Activated T-cell treated with anti-CD3 and anti-CD28 coated beads, Interleukin-2, amount 50 U/mL, for 4 hours (primary cell): ENCODE data around the gene CDH20. TPM values are rescaled to one million over a fixed set of nuclear protein-coding genes. Genes with fewer than 3 reads are reported as not detected.
"Not testable (repeated sequence)": the region's sequence is repeated elsewhere in the genome, so short reads cannot be mapped to it uniquely, and the experiment has no call there.

Experiments
- ATAC-seq, 2 donors: fragments of 200-7000 bp; cut with Tn5 transposase; one replicate each; pipeline ENCODE4 v1.10.0; 2021
- DNase-seq: peaks from one replicate; pipeline ENCODE4 v3.0.0-alpha.2; 2020
- H3K27me3 Mint-ChIP-seq: one replicate; pipeline ENCODE4 v1.8.0; 2021; ENCODE audit warnings: low read depth, mixed read lengths
- H3K36me3 Mint-ChIP-seq: one replicate; pipeline ENCODE4 v1.8.0; 2022; ENCODE audit warnings: mixed read lengths; ENCODE audit not compliant: insufficient read depth
- H3K4me1 Mint-ChIP-seq: one replicate; pipeline ENCODE4 v1.8.0; 2021; ENCODE audit warnings: low read depth, mixed read lengths
- H3K4me3 Mint-ChIP-seq: one replicate; pipeline ENCODE4 v1.8.0; 2021; ENCODE audit warnings: mild to moderate bottlenecking, moderate library complexity, mixed read lengths
- H3K9me3 Mint-ChIP-seq: one replicate; pipeline ENCODE4 v1.8.0; 2021; ENCODE audit warnings: mixed read lengths
- total RNA-seq, 3 donors: library from RNA; stranded (reverse); gene quantifications; one replicate each; pipeline ENCODE4 v1.2.1, GENCODE V29; 2021

Gene CDH20
- total RNA-seq, 3 donors from 2014 or later = 0.11 to 0.15 TPM; not detected in 1

DNA sequence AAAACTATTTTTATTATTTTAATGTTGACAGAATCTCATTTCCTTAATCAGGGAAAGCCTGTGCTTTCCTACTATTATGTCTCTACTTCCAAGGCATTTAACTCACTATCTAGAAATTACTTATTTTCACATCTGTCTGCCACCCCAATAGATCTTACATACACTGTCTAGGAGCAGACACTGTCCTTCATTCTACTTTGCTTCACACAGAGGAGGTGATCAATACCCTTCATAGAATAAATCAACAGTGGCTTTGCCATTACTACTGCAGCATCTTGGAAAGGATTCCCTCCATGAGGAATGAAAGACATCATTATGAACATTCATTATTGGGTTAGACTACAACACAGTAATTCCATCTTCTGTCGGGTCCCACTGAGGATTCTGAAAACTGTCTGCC is 31.7 kb downstream of the CDH20 start:
- Mint-ChIP-seq H3K9me3 (no peaks in the 10 kb centered on the region), H3K27me3 (no peaks in the 10 kb centered on the region), H3K4me3 (no peak overlapping the region), H3K4me1 (no peaks in the 10 kb centered on the region), H3K36me3 (no peaks in the 10 kb centered on the region)
- no peak for ATAC-seq
- DNase-seq = no peak

DNA sequence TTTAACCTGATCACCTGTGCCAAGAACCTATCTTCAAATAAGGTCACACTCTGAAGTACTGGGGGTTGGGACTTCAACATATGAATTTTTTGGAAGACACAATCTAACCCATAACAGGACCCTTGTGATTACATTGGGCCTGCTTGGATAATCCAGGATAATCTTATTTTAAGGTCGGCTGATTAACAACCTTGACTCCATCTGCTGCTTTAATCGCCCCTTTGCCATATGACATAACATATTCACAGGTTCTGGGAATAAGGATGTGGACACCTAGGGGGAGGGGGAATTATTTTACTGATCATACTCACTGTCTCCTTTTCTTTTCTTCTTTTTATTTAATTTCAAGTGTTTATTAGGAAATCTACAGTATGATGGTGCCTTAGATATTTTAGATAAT is 34.8 kb downstream of the CDH20 start:
- no peak for DNase-seq
- no peaks in the 10 kb centered on the region for H3K27me3 Mint-ChIP-seq
- H3K9me3 Mint-ChIP-seq = no peaks in the 10 kb centered on the region
- H3K36me3 Mint-ChIP-seq = no peaks in the 10 kb centered on the region
- H3K4me3 Mint-ChIP-seq = no peak overlapping the region
- ATAC-seq = no peak
- no peaks in the 10 kb centered on the region for H3K4me1 Mint-ChIP-seq

- not testable (repeated sequence) for H3K4me3 Mint-ChIP-seq, H3K27me3 Mint-ChIP-seq, ATAC-seq, H3K36me3 Mint-ChIP-seq, DNase-seq, H3K4me1 Mint-ChIP-seq, H3K9me3 Mint-ChIP-seq
Observed at GRCh38 chr18:61369671-61370070, 36.4 kb downstream of the CDH20 start.

- ATAC-seq (no peak), DNase-seq (no peak)
- Mint-ChIP-seq H3K36me3 (no peaks in the 10 kb centered on the region), H3K27me3 (no peaks in the 10 kb centered on the region), H3K4me1 (no peaks in the 10 kb centered on the region), H3K9me3 (peaks cover 5% of the 10 kb centered on the region), H3K4me3 (no peak overlapping the region)
Observed at GRCh38 chr18:61371111-61371510, 37.9 kb downstream of the CDH20 start.

GRCh38 chr18:61379827-61380226 is 46.6 kb downstream of the CDH20 start:
- no peaks in the 10 kb centered on the region for H3K4me1 Mint-ChIP-seq
- H3K36me3 Mint-ChIP-seq = no peaks in the 10 kb centered on the region
- no peak overlapping the region for H3K4me3 Mint-ChIP-seq
- H3K9me3 Mint-ChIP-seq = peaks cover 5% of the 10 kb centered on the region
- no peaks in the 10 kb centered on the region for H3K27me3 Mint-ChIP-seq
- no peak for DNase-seq
- ATAC-seq = no peak

DNA sequence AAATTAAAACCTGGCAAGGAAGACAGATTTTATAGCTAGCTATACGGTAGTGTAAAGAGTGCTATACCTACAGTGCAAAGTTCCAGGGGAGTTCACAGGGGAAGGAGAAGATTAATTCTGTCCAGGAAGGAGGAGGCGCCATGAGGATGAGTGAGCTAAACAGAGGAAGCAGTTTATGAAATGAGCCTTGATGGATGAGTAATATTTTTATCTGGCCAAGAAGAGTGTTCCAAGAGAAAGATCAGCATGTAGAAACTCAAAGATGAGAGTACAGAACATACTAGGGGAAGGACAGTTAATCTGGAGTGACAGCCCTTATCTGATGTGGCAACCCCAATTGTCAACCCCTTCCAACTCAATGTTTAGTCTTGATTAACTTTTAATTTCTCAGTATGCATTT is 54.8 kb downstream of the CDH20 start:
- no peaks in the 10 kb centered on the region for H3K27me3 Mint-ChIP-seq
- H3K4me1 Mint-ChIP-seq = no peaks in the 10 kb centered on the region
- H3K9me3 Mint-ChIP-seq = no peaks in the 10 kb centered on the region
- no peaks in the 10 kb centered on the region for H3K36me3 Mint-ChIP-seq
- DNase-seq (no peak), ATAC-seq (no peak)
- H3K4me3 Mint-ChIP-seq = no peak overlapping the region

- no peaks in the 10 kb centered on the region for H3K36me3 Mint-ChIP-seq
- H3K27me3 Mint-ChIP-seq = no peaks in the 10 kb centered on the region
- H3K9me3 Mint-ChIP-seq = no peaks in the 10 kb centered on the region
- no peaks in the 10 kb centered on the region for H3K4me1 Mint-ChIP-seq
- ATAC-seq (no peak), DNase-seq (no peak)
- H3K4me3 Mint-ChIP-seq = no peak overlapping the region
Observed at GRCh38 chr18:61394983-61395382, 61.8 kb downstream of the CDH20 start.

- no peaks in the 10 kb centered on the region for H3K9me3 Mint-ChIP-seq
- DNase-seq = no peak
- no peak for ATAC-seq
- no peaks in the 10 kb centered on the region for H3K27me3 Mint-ChIP-seq
- H3K36me3 Mint-ChIP-seq = no peaks in the 10 kb centered on the region
- no peaks in the 10 kb centered on the region for H3K4me1 Mint-ChIP-seq
- H3K4me3 Mint-ChIP-seq = no peak overlapping the region
Observed at GRCh38 chr18:61397222-61397621, 64.0 kb downstream of the CDH20 start.

DNA sequence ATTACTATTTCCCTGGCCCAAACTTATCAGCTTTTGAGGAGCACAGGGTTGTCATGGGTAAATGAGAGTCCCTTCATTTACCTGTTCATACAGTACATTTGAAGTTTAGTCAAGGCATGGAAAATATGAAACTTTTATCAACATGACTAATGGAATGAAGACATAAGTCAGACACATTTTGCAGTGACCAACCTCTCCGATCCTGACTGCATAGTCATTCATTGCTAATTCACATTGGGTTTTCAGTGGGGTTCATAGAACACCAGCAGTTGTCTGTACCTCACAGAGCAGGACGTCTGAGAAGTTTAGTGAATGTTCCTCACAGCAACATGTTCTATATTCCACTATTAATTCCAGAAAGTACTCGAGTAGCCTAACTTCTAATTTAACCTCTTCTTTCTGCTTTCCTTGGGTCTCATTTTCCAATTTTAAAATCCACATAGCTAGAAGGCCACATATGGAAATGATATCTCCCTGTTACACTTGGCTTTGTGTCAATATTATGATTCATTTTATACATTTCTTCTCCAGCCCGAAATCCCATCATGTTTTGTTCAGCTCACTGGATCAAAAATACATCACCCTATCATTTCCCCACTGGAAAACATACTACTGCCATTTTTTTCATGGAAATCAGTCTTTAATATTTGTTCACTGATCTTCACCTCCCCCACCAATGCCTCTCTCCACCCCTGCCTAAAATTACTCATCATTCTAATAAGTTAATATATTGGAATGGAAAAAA is 65.9 kb downstream of the CDH20 start:
- no peaks in the 10 kb centered on the region for H3K36me3 Mint-ChIP-seq

DNA sequence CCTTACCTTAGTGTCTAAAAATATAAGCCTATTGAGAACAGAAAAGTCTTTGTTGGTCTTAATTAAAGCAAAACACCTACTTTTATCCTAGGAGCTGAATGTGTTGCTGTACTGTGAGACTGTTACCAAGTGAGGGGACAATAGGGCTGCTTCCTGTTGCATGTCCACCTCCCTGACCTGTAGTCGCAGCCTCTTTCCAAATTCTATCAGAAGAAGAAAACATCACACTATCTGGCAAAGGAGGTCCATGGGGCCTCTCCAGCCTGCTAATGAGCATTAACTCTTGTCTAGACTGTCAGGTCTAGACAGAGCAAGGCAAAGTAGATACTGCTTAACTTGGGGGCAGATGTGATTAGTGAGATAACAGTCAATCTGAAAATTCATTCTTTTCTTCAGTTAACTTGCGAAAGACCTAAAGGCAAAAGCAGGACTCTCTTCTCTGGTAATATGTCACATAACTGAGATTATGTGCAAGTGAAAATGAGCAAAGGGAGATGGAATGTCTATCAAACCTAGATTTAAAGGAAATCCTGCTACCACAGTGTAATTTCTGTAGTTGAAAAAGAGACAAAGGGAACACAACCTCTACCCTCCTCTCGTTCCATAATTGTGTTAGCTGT is 66.9 kb downstream of the CDH20 start:
- Mint-ChIP-seq H3K36me3 (no peaks in the 10 kb centered on the region), H3K9me3 (no peaks in the 10 kb centered on the region), H3K27me3 (no peaks in the 10 kb centered on the region), H3K4me3 (no peak overlapping the region), H3K4me1 (no peaks in the 10 kb centered on the region)
- ATAC-seq (no peak), DNase-seq (no peak)

More for the DNA sequence above, 65.9 kb downstream of the CDH20 start:
- ATAC-seq (no peak), DNase-seq (no peak)
- H3K4me3 Mint-ChIP-seq = no peak overlapping the region
- H3K9me3 Mint-ChIP-seq = no peaks in the 10 kb centered on the region
- no peaks in the 10 kb centered on the region for H3K4me1 Mint-ChIP-seq
- H3K27me3 Mint-ChIP-seq = no peaks in the 10 kb centered on the region

- no peak for ATAC-seq
- H3K9me3 Mint-ChIP-seq = no peaks in the 10 kb centered on the region
- H3K4me1 Mint-ChIP-seq = no peaks in the 10 kb centered on the region
- H3K36me3 Mint-ChIP-seq = no peaks in the 10 kb centered on the region
- DNase-seq = no peak
- no peaks in the 10 kb centered on the region for H3K27me3 Mint-ChIP-seq
- no peak overlapping the region for H3K4me3 Mint-ChIP-seq
Observed at GRCh38 chr18:61400716-61401115, 67.5 kb downstream of the CDH20 start.

DNA sequence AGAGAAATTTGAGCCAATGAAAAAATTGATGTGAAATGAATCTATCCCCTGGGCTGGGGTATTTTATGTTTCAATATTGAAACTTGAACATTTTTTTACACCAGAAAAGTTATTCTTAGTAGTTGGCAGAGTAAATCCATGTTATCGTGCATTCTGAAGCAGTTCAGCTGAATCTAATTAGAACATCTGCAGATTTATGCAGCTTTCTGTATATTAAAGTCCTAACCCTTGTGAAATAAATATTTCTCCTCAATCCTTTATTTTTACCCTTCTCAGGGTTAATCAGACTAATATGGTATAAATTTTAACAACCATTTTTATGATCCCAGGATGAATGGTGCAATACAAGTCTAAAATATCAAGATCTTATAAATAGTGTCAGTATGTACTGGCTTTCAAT is 69.5 kb downstream of the CDH20 start:
- Mint-ChIP-seq H3K27me3 (no peaks in the 10 kb centered on the region), H3K36me3 (no peaks in the 10 kb centered on the region), H3K4me3 (no peak overlapping the region), H3K4me1 (no peaks in the 10 kb centered on the region), H3K9me3 (no peaks in the 10 kb centered on the region)
- DNase-seq (no peak), ATAC-seq (no peak)

- ATAC-seq (no peak), DNase-seq (no peak)
- Mint-ChIP-seq H3K4me3 (no peak overlapping the region), H3K27me3 (no peaks in the 10 kb centered on the region), H3K9me3 (no peaks in the 10 kb centered on the region), H3K4me1 (no peaks in the 10 kb centered on the region), H3K36me3 (no peaks in the 10 kb centered on the region)
Observed at GRCh38 chr18:61413396-61413795, 80.2 kb downstream of the CDH20 start.

DNA sequence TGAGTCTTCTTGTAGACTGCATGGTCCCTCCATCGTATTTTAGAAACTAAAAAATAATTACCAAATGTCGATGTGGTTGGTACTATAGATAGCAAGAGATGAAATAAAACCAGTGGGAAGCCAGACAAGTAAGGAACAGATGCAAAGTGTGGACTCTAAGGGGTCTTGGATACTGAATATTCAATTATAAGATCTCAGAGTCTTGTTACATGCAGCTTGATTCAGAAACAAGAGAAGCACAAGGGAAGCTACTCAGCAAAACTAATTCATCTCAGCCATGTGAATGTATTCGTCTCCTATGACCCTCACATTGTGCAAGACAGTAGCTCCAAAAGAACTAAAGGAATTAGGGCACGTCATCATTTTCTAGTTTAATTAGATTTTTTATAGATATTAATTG is 80.9 kb downstream of the CDH20 start:
- no peak for DNase-seq
- Mint-ChIP-seq H3K27me3 (no peaks in the 10 kb centered on the region), H3K36me3 (no peaks in the 10 kb centered on the region), H3K4me3 (no peak overlapping the region), H3K9me3 (no peaks in the 10 kb centered on the region), H3K4me1 (no peaks in the 10 kb centered on the region)
- ATAC-seq = no peak

- H3K4me1 Mint-ChIP-seq = no peaks in the 10 kb centered on the region
- ATAC-seq (no peak), DNase-seq (no peak)
- no peaks in the 10 kb centered on the region for H3K9me3 Mint-ChIP-seq
- H3K4me3 Mint-ChIP-seq = no peak overlapping the region
- H3K36me3 Mint-ChIP-seq = no peaks in the 10 kb centered on the region
- no peaks in the 10 kb centered on the region for H3K27me3 Mint-ChIP-seq
Observed at GRCh38 chr18:61419763-61420162, 86.5 kb downstream of the CDH20 start.
